Osteoblast (primary cell): ENCODE measurements around the gene XIAP. TPM values are rescaled to one million over a fixed set of nuclear protein-coding genes. Genes with fewer than 3 reads are reported as not detected.
"Not testable (repeated sequence)": the region's sequence is repeated elsewhere in the genome, so short reads cannot be mapped to it uniquely, and the experiment has no call there.

Experiments
- DNase-seq: peaks from one replicate; pipeline ENCODE4 v3.0.0; 2011; ENCODE audit warnings: low spot score, mixed read lengths; ENCODE audit not compliant: insufficient read length; ENCODE audit errors: missing footprints
- H2AFZ ChIP-seq: 2 replicates; pipeline ENCODE4 v1.6.0; 2011; ENCODE audit warnings: mild to moderate bottlenecking, low read length
- H3K27ac ChIP-seq: 2 replicates; pipeline ENCODE4 v1.5.1; 2011; ENCODE audit warnings: mild to moderate bottlenecking, low read depth, low read length, moderate library complexity
- H3K27me3 ChIP-seq: 2 replicates; pipeline ENCODE4 v1.6.0; 2012; ENCODE audit warnings: mild to moderate bottlenecking, control low read depth, inconsistent platforms, low read length, moderate library complexity; ENCODE audit not compliant: insufficient read depth
- H3K36me3 ChIP-seq: 2 replicates; pipeline ENCODE4 v1.5.1; 2011; ENCODE audit warnings: mild to moderate bottlenecking, low read length, control low read depth, moderate library complexity; ENCODE audit not compliant: insufficient read depth
- H3K4me1 ChIP-seq: 2 replicates; pipeline ENCODE4 v1.5.1; 2011; ENCODE audit warnings: mild to moderate bottlenecking, low read length, control low read depth, moderate library complexity; ENCODE audit not compliant: insufficient read depth
- H3K4me2 ChIP-seq: 2 replicates; pipeline ENCODE4 v1.6.0; 2011; ENCODE audit warnings: mild to moderate bottlenecking, low read length; ENCODE audit not compliant: insufficient read depth
- H3K4me3 ChIP-seq: fragments of 200-600 bp; sonication (generic); 3 replicates; pipeline ENCODE4 v1.5.1; 2012; ENCODE audit warnings: mild to moderate bottlenecking, low read length, inconsistent platforms; ENCODE audit not compliant: insufficient read depth
- H3K79me2 ChIP-seq: 2 replicates; pipeline ENCODE4 v1.6.0; 2012; ENCODE audit warnings: mild to moderate bottlenecking, low read length, control low read depth, inconsistent platforms; ENCODE audit not compliant: insufficient read depth
- H3K9me3 ChIP-seq: 2 replicates; pipeline ENCODE4 v1.5.1; 2011; ENCODE audit warnings: low read depth, low read length, control low read depth
- H4K20me1 ChIP-seq: 2 replicates; pipeline ENCODE4 v1.6.0; 2012; ENCODE audit warnings: mild to moderate bottlenecking, low read length, control low read depth; ENCODE audit not compliant: insufficient read depth
- CTCF ChIP-seq: IDR thresholded peaks from 2 replicates; pipeline ENCODE4 v1.5.1; 2011; ENCODE audit warnings: mild to moderate bottlenecking, low read depth, low read length, moderate library complexity; ENCODE audit errors: extremely low read depth
- total RNA-seq: library from RNA; depleted of rRNA; stranded (reverse); fragments of >200 nt; gene quantifications from 2 replicates; pipeline ENCODE4 v1.2.3, GENCODE V29; 2012

The XIAP gene
- total RNA-seq, 1 donor: 45.6 TPM

GRCh38 chrX:123899701-123900100 lies 39.8 kb downstream of the XIAP start:
- H3K4me1 ChIP-seq: no peaks in the 10 kb centered on the region
- no peak overlapping the region for H3K27ac ChIP-seq
- no peaks in the 10 kb centered on the region for H3K79me2 ChIP-seq
- no peak overlapping the region for H3K4me3 ChIP-seq
- no peak for DNase-seq
- peaks cover 2% of the 10 kb centered on the region for H3K36me3 ChIP-seq
- TF ChIP-seq CTCF: no peak
- no peaks in the 10 kb centered on the region for H4K20me1 ChIP-seq
- no peak overlapping the region for H2AFZ ChIP-seq
- H3K9me3 ChIP-seq: no peaks in the 10 kb centered on the region
- H3K4me2 ChIP-seq: no peak overlapping the region
- H3K27me3 ChIP-seq: no peaks in the 10 kb centered on the region

GRCh38 chrX:123903261-123903660 lies 43.4 kb downstream of the XIAP start:
- H3K27ac ChIP-seq, DNase-seq, H3K27me3 ChIP-seq, H3K4me2 ChIP-seq, H3K4me1 ChIP-seq, H2AFZ ChIP-seq, H3K9me3 ChIP-seq, H3K36me3 ChIP-seq, H3K79me2 ChIP-seq, H4K20me1 ChIP-seq, H3K4me3 ChIP-seq: not testable (repeated sequence)

- Histone ChIP-seq H3K4me3 (no peak overlapping the region), H3K4me2 (no peak overlapping the region), H3K27me3 (no peaks in the 10 kb centered on the region), H2AFZ (no peak overlapping the region), H3K27ac (no peak overlapping the region), H3K9me3 (no peaks in the 10 kb centered on the region), H3K36me3 (peaks cover 5% of the 10 kb centered on the region), H3K79me2 (no peaks in the 10 kb centered on the region), H4K20me1 (no peaks in the 10 kb centered on the region), H3K4me1 (no peaks in the 10 kb centered on the region)
- TF ChIP-seq CTCF: no peak
- no peak for DNase-seq
These were observed 45.5 kb downstream of the XIAP start for GRCh38 chrX:123905332-123905731.

GRCh38 chrX:123906557-123907316 lies 46.9 kb downstream of the XIAP start:
- Histone ChIP-seq H3K4me3 (no peak overlapping the region), H4K20me1 (no peaks in the 10 kb centered on the region), H3K36me3 (peaks cover 5% of the 10 kb centered on the region), H3K4me2 (no peak overlapping the region), H3K4me1 (no peaks in the 10 kb centered on the region), H3K27ac (no peak overlapping the region), H3K79me2 (no peaks in the 10 kb centered on the region), H2AFZ (no peak overlapping the region), H3K9me3 (no peaks in the 10 kb centered on the region), H3K27me3 (no peaks in the 10 kb centered on the region)
- DNase-seq: no peak
- TF ChIP-seq CTCF: no peak
